Stomach (tissue), 4 donors: ENCODE measurements around the gene LYZL1.

Experiments
- POLR2A ChIP-seq, 4 donors: fragments of 450-650 bp; IDR thresholded peaks; one replicate each; pipeline ENCODE4 v1.6.1; 2016; ENCODE audit warnings: antibody characterized with exemption in 4 of 4, control low read depth in 2 of 4, mild to moderate bottlenecking in 1 of 4, moderate library complexity in 1 of 4
- POLR2AphosphoS5 ChIP-seq, 3 donors: sonication (generic); formaldehyde crosslinking; IDR thresholded peaks; one replicate each; pipeline ENCODE4 v1.6.1; 2016; ENCODE audit warnings: antibody characterized with exemption in 3 of 3
- TF ChIP-seq, protein P1 (sequence below), 7 experiments: fragments of 450-650 bp in 4 of 7; fragments of 200-600 bp in 3 of 7; sonication (generic) in 3 of 7; IDR thresholded peaks; one replicate each; pipeline ENCODE4 v1.5.1; 2016 to 2019; ENCODE audit warnings: antibody characterized with exemption in 7 of 7, control low read depth in 2 of 7, mild to moderate bottlenecking in 1 of 7

DNA sequence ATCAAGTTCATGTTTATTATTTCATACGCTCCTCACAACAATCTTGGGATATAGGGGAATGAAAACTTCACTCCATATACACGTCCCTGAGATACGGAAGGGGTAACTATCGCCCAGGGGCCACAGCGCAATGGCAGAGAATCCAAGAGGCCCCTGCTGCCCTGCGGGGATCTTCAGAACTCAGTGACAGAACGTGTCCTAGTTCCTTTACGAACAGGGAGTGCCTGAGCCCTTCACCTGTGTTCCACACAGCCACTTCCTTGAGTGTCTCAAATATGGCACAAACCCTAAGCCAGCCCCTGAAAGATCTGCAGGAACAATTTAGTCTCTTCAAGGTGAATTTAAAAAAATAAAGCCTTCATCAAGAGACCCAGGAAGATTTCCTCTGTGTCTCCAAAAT lies 25.9 kb downstream of the LYZL1 start:
- no peak for TF ChIP-seq POLR2A (IDR thresholded peaks at IDR 0.05)
- TF ChIP-seq, protein P1, sequence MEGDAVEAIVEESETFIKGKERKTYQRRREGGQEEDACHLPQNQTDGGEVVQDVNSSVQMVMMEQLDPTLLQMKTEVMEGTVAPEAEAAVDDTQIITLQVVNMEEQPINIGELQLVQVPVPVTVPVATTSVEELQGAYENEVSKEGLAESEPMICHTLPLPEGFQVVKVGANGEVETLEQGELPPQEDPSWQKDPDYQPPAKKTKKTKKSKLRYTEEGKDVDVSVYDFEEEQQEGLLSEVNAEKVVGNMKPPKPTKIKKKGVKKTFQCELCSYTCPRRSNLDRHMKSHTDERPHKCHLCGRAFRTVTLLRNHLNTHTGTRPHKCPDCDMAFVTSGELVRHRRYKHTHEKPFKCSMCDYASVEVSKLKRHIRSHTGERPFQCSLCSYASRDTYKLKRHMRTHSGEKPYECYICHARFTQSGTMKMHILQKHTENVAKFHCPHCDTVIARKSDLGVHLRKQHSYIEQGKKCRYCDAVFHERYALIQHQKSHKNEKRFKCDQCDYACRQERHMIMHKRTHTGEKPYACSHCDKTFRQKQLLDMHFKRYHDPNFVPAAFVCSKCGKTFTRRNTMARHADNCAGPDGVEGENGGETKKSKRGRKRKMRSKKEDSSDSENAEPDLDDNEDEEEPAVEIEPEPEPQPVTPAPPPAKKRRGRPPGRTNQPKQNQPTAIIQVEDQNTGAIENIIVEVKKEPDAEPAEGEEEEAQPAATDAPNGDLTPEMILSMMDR (IDR thresholded peaks at IDR 0.05): no peak
- no peak for TF ChIP-seq POLR2AphosphoS5 (IDR thresholded peaks at IDR 0.05)
